Sigmoid colon (tissue), 7 donors: ENCODE measurements around the gene CHI3L1. TPM values are rescaled to one million over a fixed set of nuclear protein-coding genes. Genes with fewer than 3 reads are reported as not detected.

Experiments
- DNase-seq: peaks from one replicate; pipeline ENCODE4 v3.0.0-alpha.2; 2019
- H3K27ac ChIP-seq, 4 donors: fragments of 200-600 bp; sonication (generic); one replicate each; pipeline ENCODE4 v1.5.1; 2016 to 2019; ENCODE audit warnings: mild to moderate bottlenecking in 1 of 4
- H3K27me3 ChIP-seq, 3 donors: fragments of 200-600 bp; sonication (generic); one replicate each; pipeline ENCODE4 v1.5.1; 2019; ENCODE audit warnings: mild to moderate bottlenecking in 1 of 3
- H3K36me3 ChIP-seq, 4 donors: fragments of 200-600 bp; sonication (generic); one replicate each; pipeline ENCODE4 v1.5.1; 2016 to 2019
- H3K4me1 ChIP-seq, 4 donors: fragments of 200-600 bp; sonication (generic); one replicate each; pipeline ENCODE4 v1.5.1; 2017 to 2019
- H3K4me3 ChIP-seq, 4 donors: fragments of 200-600 bp; sonication (generic); one replicate each; pipeline ENCODE4 v1.5.1; 2017 to 2019; ENCODE audit warnings: mild to moderate bottlenecking in 2 of 4, moderate library complexity in 1 of 4
- H3K9me3 ChIP-seq, 4 donors: fragments of 200-600 bp in 3 of 4; sonication (generic) in 3 of 4; one replicate each; pipeline versions ENCODE4 v1.5.1 to v1.6.1; 2013 to 2019
- EP300 ChIP-seq, 4 donors: sonication (generic); formaldehyde crosslinking; IDR thresholded peaks; one replicate each; pipeline ENCODE4 v1.6.1; 2017; ENCODE audit warnings: antibody characterized with exemption in 4 of 4
- POLR2A ChIP-seq, 2 donors: fragments of 450-650 bp; IDR thresholded peaks; one replicate each; pipeline ENCODE4 v1.6.1; 2016; ENCODE audit warnings: antibody characterized with exemption in 2 of 2, mild to moderate bottlenecking in 2 of 2, moderate library complexity in 2 of 2
- POLR2AphosphoS5 ChIP-seq, 4 donors: sonication (generic); formaldehyde crosslinking; IDR thresholded peaks; one replicate each; pipeline ENCODE4 v1.6.1; 2017; ENCODE audit warnings: antibody characterized with exemption in 4 of 4
- WGBS, 2 donors: extraction: QIAGEN DNeasy Blood & Tissue Kit; methylation state at CpG; one replicate each; pipeline ENCODE4 v1.1.7; 2013; 5-methylcytosine and 5-hydroxymethylcytosine counted together
- intact Hi-C: fragments of 100-400 bp; cut with DNase I; formaldehyde crosslinking; loops from one replicate; pipeline ENCODE4 v1.15.1; 2023
- polyA plus RNA-seq, 3 donors: library from polyadenylated mRNA; stranded (reverse); fragments of 200-250 nt; gene quantifications; one replicate each; pipeline ENCODE4 v1.2.3, GENCODE V29; 2013
- total RNA-seq, 4 donors: library from RNA; depleted of rRNA; stranded (reverse); fragments of >200 nt; gene quantifications; one replicate each; pipeline ENCODE4 v1.1.0, GENCODE V29; 2016
- TF ChIP-seq, protein P1 (sequence below), 4 experiments: fragments of 450-650 bp in 3 of 4; fragments of 200-600 bp in 1 of 4; IDR thresholded peaks; one replicate each; pipeline ENCODE4 v1.5.1; 2016 to 2019; ENCODE audit warnings: antibody characterized with exemption in 4 of 4, mild to moderate bottlenecking in 3 of 4, moderate library complexity in 2 of 4
- donor health status: healthy with polysubstance abuse.
- donor health status: Bipolar disorder and iron deficiency.
- donor health status: healthy.

The CHI3L1 gene
- total and polyA plus RNA-seq, 7 donors, result 1.2 to 28.8 (median 3.7) TPM; not detected in 1

- intact Hi-C loops, result no loop called here
- 56 to 82% methylated on average over 3 of the region's 3 CpGs for WGBS, 2 donors
- Histone ChIP-seq H3K27me3 (no peaks in the 10 kb centered on the region), H3K4me1 (no peaks in the 10 kb centered on the region), H3K9me3 (no peaks in the 10 kb centered on the region), H3K36me3 (no peaks in the 10 kb centered on the region), H3K27ac (no peak overlapping the region), H3K4me3 (no peak overlapping the region)
- TF ChIP-seq, protein P1, sequence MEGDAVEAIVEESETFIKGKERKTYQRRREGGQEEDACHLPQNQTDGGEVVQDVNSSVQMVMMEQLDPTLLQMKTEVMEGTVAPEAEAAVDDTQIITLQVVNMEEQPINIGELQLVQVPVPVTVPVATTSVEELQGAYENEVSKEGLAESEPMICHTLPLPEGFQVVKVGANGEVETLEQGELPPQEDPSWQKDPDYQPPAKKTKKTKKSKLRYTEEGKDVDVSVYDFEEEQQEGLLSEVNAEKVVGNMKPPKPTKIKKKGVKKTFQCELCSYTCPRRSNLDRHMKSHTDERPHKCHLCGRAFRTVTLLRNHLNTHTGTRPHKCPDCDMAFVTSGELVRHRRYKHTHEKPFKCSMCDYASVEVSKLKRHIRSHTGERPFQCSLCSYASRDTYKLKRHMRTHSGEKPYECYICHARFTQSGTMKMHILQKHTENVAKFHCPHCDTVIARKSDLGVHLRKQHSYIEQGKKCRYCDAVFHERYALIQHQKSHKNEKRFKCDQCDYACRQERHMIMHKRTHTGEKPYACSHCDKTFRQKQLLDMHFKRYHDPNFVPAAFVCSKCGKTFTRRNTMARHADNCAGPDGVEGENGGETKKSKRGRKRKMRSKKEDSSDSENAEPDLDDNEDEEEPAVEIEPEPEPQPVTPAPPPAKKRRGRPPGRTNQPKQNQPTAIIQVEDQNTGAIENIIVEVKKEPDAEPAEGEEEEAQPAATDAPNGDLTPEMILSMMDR (IDR thresholded peaks at IDR 0.05), result no peak
- TF ChIP-seq POLR2AphosphoS5 (IDR thresholded peaks at IDR 0.05) (no peak), POLR2A (IDR thresholded peaks at IDR 0.05) (no peak), EP300 (IDR thresholded peaks at IDR 0.05) (no peak)
- DNase-seq, result peak; percentile 25
Measured at GRCh38 chr1:203138066-203138465, 48.4 kb downstream of the CHI3L1 start.

DNA sequence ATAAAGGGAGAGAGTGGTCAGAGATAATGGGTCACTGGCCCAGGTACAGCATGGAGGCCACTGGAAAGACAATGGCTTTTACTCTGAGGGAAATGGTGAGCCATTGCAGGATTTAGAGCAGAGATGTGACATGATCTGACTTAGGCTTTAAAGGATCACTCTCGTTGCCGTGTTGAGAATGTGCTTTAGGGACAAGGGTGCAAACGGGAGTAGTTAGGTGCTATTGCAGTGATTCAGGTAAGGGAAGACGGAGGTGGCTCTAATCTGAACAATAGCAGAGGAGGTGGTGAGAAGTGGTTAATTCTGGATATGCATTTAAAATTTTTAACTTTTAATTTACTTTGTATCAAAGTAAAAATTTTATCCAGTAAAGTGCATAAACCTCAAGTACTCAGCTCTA is 49.2 kb downstream of the CHI3L1 start:
- intact Hi-C loops, result no loop called here
- H3K4me3 ChIP-seq, result no peak overlapping the region
- WGBS, 2 donors, result 94 to 95% methylated on average over 4 of the region's 4 CpGs
- no peaks in the 10 kb centered on the region for H3K9me3 ChIP-seq
- no peak overlapping the region for H3K27ac ChIP-seq
- no peaks in the 10 kb centered on the region for H3K27me3 ChIP-seq
- TF ChIP-seq, protein P1 (IDR thresholded peaks at IDR 0.05), result no peak
- no peak for TF ChIP-seq POLR2A (IDR thresholded peaks at IDR 0.05)
- no peak for TF ChIP-seq POLR2AphosphoS5 (IDR thresholded peaks at IDR 0.05)
- no peak for TF ChIP-seq EP300 (IDR thresholded peaks at IDR 0.05)
- H3K4me1 ChIP-seq, result no peaks in the 10 kb centered on the region
- H3K36me3 ChIP-seq, result no peaks in the 10 kb centered on the region
- peak; percentile 2 for DNase-seq

DNA sequence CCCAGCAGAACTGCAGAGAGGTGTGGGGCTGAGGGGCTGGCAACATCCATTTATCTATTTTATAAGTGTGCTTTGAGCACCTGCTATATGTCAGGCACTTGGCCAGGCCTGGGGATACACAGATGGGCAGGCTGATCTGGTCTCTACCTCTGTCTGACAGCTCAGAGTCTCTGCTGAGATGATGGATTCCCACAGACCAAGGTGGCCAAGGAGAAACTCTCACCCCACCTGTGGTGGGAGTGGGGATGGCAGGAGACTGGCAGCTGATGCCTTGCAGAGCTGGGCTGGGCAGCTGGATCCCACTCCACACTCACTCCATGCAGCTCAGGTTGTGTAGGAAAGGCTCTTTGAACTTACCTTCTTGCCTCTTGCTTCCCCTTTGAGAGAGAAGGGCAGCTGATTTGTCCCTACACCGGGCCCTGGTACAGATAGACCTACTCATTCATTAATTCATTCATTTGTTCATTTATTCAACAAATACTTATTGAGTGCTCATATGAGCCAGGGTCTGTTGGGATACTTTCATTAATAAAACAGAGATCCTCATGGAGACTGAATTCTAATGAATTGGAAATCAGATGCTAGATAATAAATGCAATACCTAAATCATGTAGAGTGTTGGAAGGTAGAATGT is 50.0 kb downstream of the CHI3L1 start:
- intact Hi-C loops, result no loop called here
- DNase-seq, result peak; percentile 49
- no peaks in the 10 kb centered on the region for H3K4me1 ChIP-seq
- TF ChIP-seq POLR2A (IDR thresholded peaks at IDR 0.05), result no peak
- no peak for TF ChIP-seq EP300 (IDR thresholded peaks at IDR 0.05)
- no peak for TF ChIP-seq POLR2AphosphoS5 (IDR thresholded peaks at IDR 0.05)
- no peak overlapping the region for H3K27ac ChIP-seq
- WGBS, 2 donors, result 90 to 93% methylated on average over 1 of the region's 1 CpG
- no peak overlapping the region for H3K4me3 ChIP-seq
- no peaks in the 10 kb centered on the region for H3K27me3 ChIP-seq
- no peaks in the 10 kb centered on the region for H3K36me3 ChIP-seq
- H3K9me3 ChIP-seq, result no peaks in the 10 kb centered on the region

DNA sequence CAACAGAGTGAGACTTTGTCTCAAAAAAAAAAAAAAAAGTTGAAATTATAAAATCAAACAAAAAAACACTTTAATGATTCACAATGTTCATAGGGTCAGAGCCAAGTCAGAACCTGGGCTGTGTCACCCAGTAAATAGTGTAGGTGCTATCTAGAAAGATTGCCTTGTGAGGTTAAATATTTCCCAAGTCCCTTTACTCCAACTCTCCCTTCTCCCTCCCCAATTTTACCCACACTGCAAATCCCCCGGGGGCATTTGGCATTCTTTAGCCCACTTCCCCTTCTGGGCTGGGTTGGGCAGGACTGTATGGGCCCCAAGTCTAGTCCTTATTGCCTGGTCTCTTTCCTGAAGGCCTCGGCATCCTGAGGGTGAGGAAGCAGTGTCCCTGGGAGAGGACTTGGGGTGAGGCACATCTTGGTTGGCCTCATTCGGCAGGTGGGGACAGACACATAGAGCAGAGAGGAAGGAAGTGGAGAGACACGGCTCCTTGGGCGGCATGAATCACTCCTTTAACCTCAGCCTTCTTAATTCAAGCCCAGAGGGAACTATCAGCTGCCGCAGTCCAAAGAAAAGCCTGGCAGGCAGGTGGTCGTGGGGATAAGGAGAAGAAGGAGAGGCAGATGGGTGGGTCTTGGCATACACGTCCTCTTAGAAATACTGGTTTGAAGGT is 50.7 kb downstream of the CHI3L1 start:
- H3K9me3 ChIP-seq, result no peaks in the 10 kb centered on the region
- no peak overlapping the region for H3K4me3 ChIP-seq
- no peak for TF ChIP-seq EP300 (IDR thresholded peaks at IDR 0.05)
- TF ChIP-seq, protein P1 (IDR thresholded peaks at IDR 0.05), result no peak
- TF ChIP-seq POLR2A (IDR thresholded peaks at IDR 0.05), result no peak
- TF ChIP-seq POLR2AphosphoS5 (IDR thresholded peaks at IDR 0.05), result no peak
- WGBS, 2 donors, result 12 to 22% methylated on average over 8 of the region's 8 CpGs
- intact Hi-C loops, result no loop called here
- no peak overlapping the region for H3K27ac ChIP-seq
- H3K27me3 ChIP-seq, result no peaks in the 10 kb centered on the region
- H3K4me1 ChIP-seq, result no peaks in the 10 kb centered on the region
- peak; percentile 38 for DNase-seq
- no peaks in the 10 kb centered on the region for H3K36me3 ChIP-seq

DNA sequence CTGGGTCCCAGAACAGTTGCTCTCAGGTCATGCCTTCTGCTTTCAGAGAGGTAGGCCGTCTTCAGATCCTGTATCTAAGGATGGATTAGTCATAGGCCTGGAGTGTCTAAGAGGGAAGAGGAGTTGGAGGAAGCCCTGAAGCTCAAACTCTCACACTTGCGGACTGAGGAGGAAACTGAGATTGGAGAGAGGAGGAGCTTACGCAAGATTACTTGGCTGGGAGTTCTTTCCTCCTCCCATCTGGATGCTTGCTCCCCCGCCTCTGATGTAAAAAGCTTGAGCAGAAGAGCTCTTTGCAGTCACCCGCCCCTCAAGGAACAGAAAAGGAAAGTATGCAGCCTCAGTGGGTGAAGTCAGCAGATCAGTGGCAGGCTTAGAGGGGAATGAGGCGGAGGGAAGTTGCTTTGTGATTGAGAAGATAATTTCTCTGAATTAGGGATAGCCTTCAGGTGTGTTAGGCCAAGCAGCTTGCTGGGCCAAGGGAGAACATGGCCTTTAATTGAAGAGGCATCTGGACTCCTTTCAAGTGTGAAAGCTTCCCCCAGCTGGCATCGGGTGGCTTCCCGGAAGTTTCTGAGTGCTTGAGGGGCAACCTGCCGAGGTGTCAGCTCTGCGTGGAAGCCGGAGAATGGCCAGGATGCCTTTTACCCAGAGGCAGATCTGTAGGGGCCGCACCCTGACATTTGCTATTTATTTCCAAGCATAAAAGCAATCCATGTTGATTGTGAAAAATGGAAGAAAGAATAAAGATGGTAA is 52.4 kb downstream of the CHI3L1 start:
- Histone ChIP-seq H3K36me3 (no peaks in the 10 kb centered on the region), H3K4me1 (peaks cover 0 to 7% (median 0%) of the 10 kb centered on the region in 4 donors), H3K4me3 (no peak overlapping the region), H3K27me3 (no peaks in the 10 kb centered on the region), H3K9me3 (no peaks in the 10 kb centered on the region), H3K27ac (peak overlapping the region in 1 of 4 donors; percentile 46)
- DNase-seq, result peak; percentile 77
- TF ChIP-seq EP300 (IDR thresholded peaks at IDR 0.05) (no peak), POLR2AphosphoS5 (IDR thresholded peaks at IDR 0.05) (no peak), POLR2A (IDR thresholded peaks at IDR 0.05) (no peak)
- TF ChIP-seq, protein P1 (IDR thresholded peaks at IDR 0.05), result no peak
- intact Hi-C loops, result no loop called here
- 79 to 82% methylated on average over 12 of the region's 12 CpGs for WGBS, 2 donors
